B cell (primary cell): ENCODE results near the gene GCN1.

Experiments
- EZH2 ChIP-seq: IDR thresholded peaks from 2 replicates; pipeline ENCODE4 v1.6.1; 2012; ENCODE audit warnings: borderline replicate concordance, low read depth, mild to moderate bottlenecking, moderate library complexity, low read length; ENCODE audit not compliant: insufficient read depth, poor library complexity, severe bottlenecking
- TF ChIP-seq, protein P1 (sequence below): fragments of 200-600 bp; IDR thresholded peaks from one replicate; pipeline ENCODE4 v1.8.0; 2022; ENCODE audit warnings: antibody characterized with exemption, mild to moderate bottlenecking

- TF ChIP-seq EZH2 = no peak
- TF ChIP-seq, protein P1, sequence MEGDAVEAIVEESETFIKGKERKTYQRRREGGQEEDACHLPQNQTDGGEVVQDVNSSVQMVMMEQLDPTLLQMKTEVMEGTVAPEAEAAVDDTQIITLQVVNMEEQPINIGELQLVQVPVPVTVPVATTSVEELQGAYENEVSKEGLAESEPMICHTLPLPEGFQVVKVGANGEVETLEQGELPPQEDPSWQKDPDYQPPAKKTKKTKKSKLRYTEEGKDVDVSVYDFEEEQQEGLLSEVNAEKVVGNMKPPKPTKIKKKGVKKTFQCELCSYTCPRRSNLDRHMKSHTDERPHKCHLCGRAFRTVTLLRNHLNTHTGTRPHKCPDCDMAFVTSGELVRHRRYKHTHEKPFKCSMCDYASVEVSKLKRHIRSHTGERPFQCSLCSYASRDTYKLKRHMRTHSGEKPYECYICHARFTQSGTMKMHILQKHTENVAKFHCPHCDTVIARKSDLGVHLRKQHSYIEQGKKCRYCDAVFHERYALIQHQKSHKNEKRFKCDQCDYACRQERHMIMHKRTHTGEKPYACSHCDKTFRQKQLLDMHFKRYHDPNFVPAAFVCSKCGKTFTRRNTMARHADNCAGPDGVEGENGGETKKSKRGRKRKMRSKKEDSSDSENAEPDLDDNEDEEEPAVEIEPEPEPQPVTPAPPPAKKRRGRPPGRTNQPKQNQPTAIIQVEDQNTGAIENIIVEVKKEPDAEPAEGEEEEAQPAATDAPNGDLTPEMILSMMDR = no peak
Observed at GRCh38 chr12:120131116-120131515, 63.4 kb downstream of the GCN1 start.
